A673 (cell line): ENCODE data around the gene KIF2A. TPM values are rescaled to one million over a fixed set of nuclear protein-coding genes. Genes with fewer than 3 reads are reported as not detected.

Experiments
- BruUV-seq: library from RNA; stranded (reverse); fragments of 400-500 nt; replicated peaks from 2 replicates; lab custom pipeline; 2021; lab: Mats Ljungman, UMichigan
- CTCF ChIA-PET: fragments of 300-600 bp; sonication (Branson Sonifier 250); formaldehyde crosslinking; loops from one replicate; lab custom pipeline; 2022; ENCODE audit warnings: antibody characterized with exemption; lab: Charles Lee
- POLR2A ChIA-PET: fragments of 300-600 bp; sonication (Branson Sonifier 250); formaldehyde crosslinking; loops from one replicate; lab custom pipeline; 2022; ENCODE audit warnings: antibody characterized with exemption; ENCODE audit not compliant: low non-redundant PET; lab: Charles Lee
- DNase-seq: peaks from one replicate; pipeline ENCODE4 v3.0.0-alpha.2; 2015; ENCODE audit warnings: low spot score
- H3K27ac ChIP-seq: fragments of 200-600 bp; sonication (generic); 2 replicates; pipeline ENCODE4 v1.5.1; 2016; ENCODE audit warnings: mixed run types, low read depth, mild to moderate bottlenecking, mixed read lengths, antibody characterized with exemption, low read length; ENCODE audit not compliant: poor library complexity, severe bottlenecking
- H3K27me3 ChIP-seq: fragments of 200-600 bp; sonication (generic); replicated peaks from 2 replicates; pipeline ENCODE4 v1.6.1; 2017; ENCODE audit warnings: mixed run types, low read depth, mild to moderate bottlenecking, mixed read lengths, antibody characterized with exemption, low read length; ENCODE audit not compliant: insufficient read depth, poor library complexity
- H3K36me3 ChIP-seq: fragments of 200-600 bp; sonication (generic); 2 replicates; pipeline ENCODE4 v1.6.1; 2016; ENCODE audit warnings: mixed run types, mild to moderate bottlenecking, mixed read lengths, antibody characterized with exemption, low read length; ENCODE audit not compliant: insufficient read depth, poor library complexity, severe bottlenecking
- H3K4me1 ChIP-seq: fragments of 200-600 bp; sonication (generic); 2 replicates; pipeline ENCODE4 v1.6.1; 2017; ENCODE audit warnings: mixed run types, mild to moderate bottlenecking, mixed read lengths, antibody characterized with exemption, low read length; ENCODE audit not compliant: insufficient read depth, poor library complexity, severe bottlenecking
- H3K4me3 ChIP-seq: fragments of 200-600 bp; sonication (generic); 2 replicates; pipeline ENCODE4 v1.5.1; 2016; ENCODE audit warnings: low read depth, mixed run types, mild to moderate bottlenecking, mixed read lengths, low read length; ENCODE audit not compliant: poor library complexity, severe bottlenecking
- H3K9me3 ChIP-seq: fragments of 200-600 bp; sonication (generic); 2 replicates; pipeline ENCODE4 v1.6.1; 2016; ENCODE audit warnings: mixed run types, low read depth, mild to moderate bottlenecking, mixed read lengths, antibody characterized with exemption, low read length; ENCODE audit not compliant: poor library complexity, severe bottlenecking
- EZH2 ChIP-seq: fragments of 200-600 bp; sonication (generic); IDR thresholded peaks from 2 replicates; pipeline ENCODE4 v1.6.1; 2017; ENCODE audit warnings: borderline replicate concordance, low read depth, mild to moderate bottlenecking, mixed read lengths, antibody characterized with exemption, low read length; ENCODE audit not compliant: poor library complexity, severe bottlenecking
- intact Hi-C: fragments of 100-400 bp; cut with micrococcal nuclease; formaldehyde crosslinking; loops from one replicate; pipeline ENCODE4 v1.10.0; 2022; ENCODE audit not compliant: unreplicated experiment
- total RNA-seq: library from RNA; stranded (reverse); gene quantifications from 2 replicates; pipeline ENCODE4 v1.2.3, GENCODE V29; 2021
- TF ChIP-seq, protein P1 (sequence below): fragments of 300-800, 200-600 bp; sonication (generic); conservative IDR thresholded peaks from 2 replicates; pipeline ENCODE4 v1.5.1; 2017; ENCODE audit warnings: low read depth, mild to moderate bottlenecking, antibody characterized with exemption, low read length, moderate library complexity, mixed read lengths

Gene KIF2A
- total RNA-seq, 1 experiment from 2014 or later: 92.4 TPM

- H3K27ac ChIP-seq: no peak overlapping the region
- CTCF ChIA-PET: no interaction called here
- BruUV-seq: no TSS peak
- no peaks in the 10 kb centered on the region for H3K4me1 ChIP-seq
- no peaks in the 10 kb centered on the region for H3K27me3 ChIP-seq
- H3K36me3 ChIP-seq: peaks cover 50% of the 10 kb centered on the region
- intact Hi-C loops: no loop called here
- no peak for TF ChIP-seq EZH2
- TF ChIP-seq, protein P1, sequence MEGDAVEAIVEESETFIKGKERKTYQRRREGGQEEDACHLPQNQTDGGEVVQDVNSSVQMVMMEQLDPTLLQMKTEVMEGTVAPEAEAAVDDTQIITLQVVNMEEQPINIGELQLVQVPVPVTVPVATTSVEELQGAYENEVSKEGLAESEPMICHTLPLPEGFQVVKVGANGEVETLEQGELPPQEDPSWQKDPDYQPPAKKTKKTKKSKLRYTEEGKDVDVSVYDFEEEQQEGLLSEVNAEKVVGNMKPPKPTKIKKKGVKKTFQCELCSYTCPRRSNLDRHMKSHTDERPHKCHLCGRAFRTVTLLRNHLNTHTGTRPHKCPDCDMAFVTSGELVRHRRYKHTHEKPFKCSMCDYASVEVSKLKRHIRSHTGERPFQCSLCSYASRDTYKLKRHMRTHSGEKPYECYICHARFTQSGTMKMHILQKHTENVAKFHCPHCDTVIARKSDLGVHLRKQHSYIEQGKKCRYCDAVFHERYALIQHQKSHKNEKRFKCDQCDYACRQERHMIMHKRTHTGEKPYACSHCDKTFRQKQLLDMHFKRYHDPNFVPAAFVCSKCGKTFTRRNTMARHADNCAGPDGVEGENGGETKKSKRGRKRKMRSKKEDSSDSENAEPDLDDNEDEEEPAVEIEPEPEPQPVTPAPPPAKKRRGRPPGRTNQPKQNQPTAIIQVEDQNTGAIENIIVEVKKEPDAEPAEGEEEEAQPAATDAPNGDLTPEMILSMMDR: no peak
- H3K4me3 ChIP-seq: no peak overlapping the region
- H3K9me3 ChIP-seq: peaks cover 8% of the 10 kb centered on the region
- DNase-seq: no peak
- POLR2A ChIA-PET: no interaction called here
Measured at GRCh38 chr5:62362701-62363100, 56.7 kb downstream of the KIF2A start.

- no peak for TF ChIP-seq EZH2
- TF ChIP-seq, protein P1: no peak
- Histone ChIP-seq H3K27me3 (no peaks in the 10 kb centered on the region), H3K4me1 (no peaks in the 10 kb centered on the region), H3K36me3 (peaks cover 50% of the 10 kb centered on the region), H3K4me3 (no peak overlapping the region), H3K9me3 (peaks cover 8% of the 10 kb centered on the region), H3K27ac (no peak overlapping the region)
- no TSS peak for BruUV-seq
- no peak for DNase-seq
- intact Hi-C loops: no loop called here
- POLR2A ChIA-PET: no interaction called here
- CTCF ChIA-PET: no interaction called here
Measured at GRCh38 chr5:62369039-62369438, 63.0 kb downstream of the KIF2A start.

DNA sequence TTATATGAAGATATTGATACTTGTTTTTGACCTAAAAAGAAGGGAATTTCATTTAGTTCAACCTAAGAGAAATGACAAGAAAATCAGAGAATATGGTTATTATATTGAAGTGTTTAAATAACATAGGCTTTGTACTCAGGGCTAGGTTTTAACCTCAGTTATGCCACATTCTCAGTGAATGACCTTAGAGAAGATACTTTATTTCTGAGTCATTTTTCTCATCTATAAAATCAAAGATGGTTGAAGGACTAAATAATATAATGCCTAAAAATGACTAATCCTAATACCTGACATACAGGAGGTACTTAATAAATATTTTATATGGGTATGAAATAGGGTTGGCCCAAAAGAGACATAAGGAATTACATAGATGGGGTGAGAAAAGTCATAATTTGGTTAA, 65.4 kb downstream of the KIF2A start:
- H3K27ac ChIP-seq: no peak overlapping the region
- intact Hi-C loops: no loop called here
- ChIA-PET CTCF (no interaction called here), POLR2A (interaction anchor here (0.6 kb wide), 1 partner anchor 33 kb away, joined by 5 read pairs; no protein-coding TSS in a partner anchor)
- H3K4me3 ChIP-seq: no peak overlapping the region
- DNase-seq: no peak
- TF ChIP-seq, protein P1: no peak
- no peak for TF ChIP-seq EZH2
- H3K4me1 ChIP-seq: no peaks in the 10 kb centered on the region
- no peaks in the 10 kb centered on the region for H3K9me3 ChIP-seq
- H3K27me3 ChIP-seq: no peaks in the 10 kb centered on the region
- peaks cover 45% of the 10 kb centered on the region for H3K36me3 ChIP-seq
- no TSS peak for BruUV-seq
